ENCODE results near the gene EVX2.

Gene EVX2

DNA sequence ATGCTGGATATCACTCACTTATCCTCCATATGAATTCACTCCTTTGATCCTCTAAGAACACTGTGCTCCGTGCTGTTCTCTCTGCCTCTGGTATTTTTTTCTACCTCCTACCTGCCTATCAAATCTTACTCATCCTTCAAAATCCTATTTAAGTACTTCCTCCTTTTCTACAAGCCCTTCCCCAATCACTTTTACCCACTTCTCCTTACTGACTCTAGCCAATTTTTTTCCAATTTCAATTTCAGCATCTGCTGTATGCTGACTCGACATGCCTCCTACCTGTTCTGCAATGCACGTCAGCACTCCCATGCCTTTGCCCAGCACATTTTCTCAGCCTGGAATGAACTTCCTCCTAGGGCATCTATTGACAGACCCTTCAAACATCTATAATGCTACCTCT is 44.4 kb downstream of the EVX2 start:
- DNase-seq = no peak

- no peak for DNase-seq
Measured at GRCh38 chr2:176038694-176039093, 45.1 kb downstream of the EVX2 start.

DNA sequence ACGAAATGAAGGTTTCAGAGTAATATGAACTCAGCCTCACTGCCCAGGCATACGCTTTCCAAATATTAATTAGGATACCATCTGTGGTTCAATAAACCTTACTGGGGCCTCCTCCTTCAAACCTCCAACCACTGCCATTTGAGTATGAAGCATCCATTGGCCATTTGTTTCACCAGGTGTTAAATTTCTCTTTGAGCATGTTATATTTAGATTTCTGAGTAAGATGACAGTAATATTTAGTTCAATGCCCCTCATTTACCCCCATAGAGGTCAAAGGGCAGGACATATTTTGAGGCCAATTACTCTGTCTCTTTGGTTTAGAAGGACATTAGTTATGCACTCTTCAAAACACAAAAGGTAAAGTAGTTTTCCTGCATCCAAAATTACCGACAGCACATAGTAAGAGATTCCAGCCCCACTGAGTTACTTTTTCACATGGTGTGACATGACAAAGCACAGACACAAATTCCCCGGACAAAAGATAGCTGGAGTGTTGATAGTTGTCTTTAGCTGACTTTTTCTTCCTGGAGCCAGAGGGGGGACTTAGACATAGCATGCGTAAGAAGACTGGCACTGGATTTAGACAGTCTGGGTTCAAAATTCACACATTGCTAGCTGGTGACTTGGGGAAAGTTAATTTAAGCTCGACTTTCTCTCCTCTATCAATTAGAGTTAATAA is 48.6 kb downstream of the EVX2 start:
- no peak for DNase-seq

DNA sequence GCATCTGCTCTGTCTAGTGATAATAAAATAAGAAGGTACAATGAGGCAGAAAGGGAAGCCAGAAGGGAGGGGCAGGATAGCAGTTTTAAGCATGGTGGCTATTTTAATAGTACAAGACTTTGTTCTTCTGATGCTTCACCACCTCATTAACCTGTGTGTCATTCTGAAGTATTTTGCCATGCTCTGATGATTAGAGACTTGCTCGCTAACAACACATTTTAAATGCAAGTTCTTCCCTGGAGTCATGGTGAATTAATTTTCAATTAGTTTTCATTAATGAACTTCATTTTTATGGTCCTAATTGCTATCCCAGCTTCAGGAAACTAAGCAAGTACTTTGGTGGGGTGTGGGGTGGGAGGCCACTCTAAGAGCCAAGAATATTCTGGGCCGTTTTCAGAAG is 56.0 kb downstream of the EVX2 start:
- DNase-seq = no peak
